ENCODE measurements around the gene C15orf39. TPM values are rescaled to one million over a fixed set of nuclear protein-coding genes. Genes with fewer than 3 reads are reported as not detected.

The C15orf39 gene
- total RNA-seq, 1 experiment from 2014 or later: 22.7 TPM

- Histone ChIP-seq H3K4me3 (no peak overlapping the region), H3K36me3 (peaks cover 78% of the 10 kb centered on the region), H3K9me3 (replicated peaks) (no peaks in the 10 kb centered on the region), H3K4me1 (replicated peaks) (peaks cover 29% of the 10 kb centered on the region), H3K27me3 (replicated peaks) (no peaks in the 10 kb centered on the region), H3K27ac (no peak overlapping the region)
- no peak for DNase-seq (ENCODE audit: low read depth in 1 of 2, low spot score in 2 of 2)
Measured at GRCh38 chr15:75205064-75205395, 3.3 kb downstream of the C15orf39 start.

GRCh38 chr15:75206006-75206405 lies 4.3 kb downstream of the C15orf39 start:
- Histone ChIP-seq H3K27me3 (replicated peaks) (no peaks in the 10 kb centered on the region), H3K36me3 (peaks cover 88% of the 10 kb centered on the region), H3K27ac (no peak overlapping the region), H3K4me1 (replicated peaks) (peaks cover 27% of the 10 kb centered on the region), H3K4me3 (no peak overlapping the region), H3K9me3 (replicated peaks) (no peaks in the 10 kb centered on the region)
- no peak for DNase-seq (ENCODE audit: low read depth in 1 of 2, low spot score in 2 of 2)

GRCh38 chr15:75206803-75207617 lies 5.3 kb downstream of the C15orf39 start:
- Histone ChIP-seq H3K27me3 (replicated peaks) (no peaks in the 10 kb centered on the region), H3K4me1 (replicated peaks) (peaks cover 22% of the 10 kb centered on the region), H3K27ac (no peak overlapping the region), H3K4me3 (no peak overlapping the region), H3K9me3 (replicated peaks) (no peaks in the 10 kb centered on the region), H3K36me3 (peaks cover 95% of the 10 kb centered on the region)
- DNase-seq (ENCODE audit: low read depth in 1 of 2, low spot score in 2 of 2): no peak

GRCh38 chr15:75207618-75208500 lies 6.2 kb downstream of the C15orf39 start:
- H3K27ac ChIP-seq: no peak overlapping the region
- H3K36me3 ChIP-seq: peaks cover 95% of the 10 kb centered on the region
- H3K4me3 ChIP-seq: no peak overlapping the region
- peaks cover 22% of the 10 kb centered on the region for H3K4me1 ChIP-seq (replicated peaks)
- DNase-seq (ENCODE audit: low read depth in 1 of 2, low spot score in 2 of 2): no peak
- H3K9me3 ChIP-seq (replicated peaks): no peaks in the 10 kb centered on the region
- H3K27me3 ChIP-seq (replicated peaks): no peaks in the 10 kb centered on the region

- Histone ChIP-seq H3K4me1 (replicated peaks) (peaks cover 15% of the 10 kb centered on the region), H3K36me3 (peaks cover 95% of the 10 kb centered on the region), H3K27ac (no peak overlapping the region), H3K4me3 (no peak overlapping the region), H3K9me3 (replicated peaks) (no peaks in the 10 kb centered on the region), H3K27me3 (replicated peaks) (no peaks in the 10 kb centered on the region)
- DNase-seq (ENCODE audit: low read depth in 1 of 2, low spot score in 2 of 2): no peak
Measured at GRCh38 chr15:75208501-75209288, 7.0 kb downstream of the C15orf39 start.

- Histone ChIP-seq H3K36me3 (peaks cover 95% of the 10 kb centered on the region), H3K27me3 (replicated peaks) (no peaks in the 10 kb centered on the region), H3K4me3 (no peak overlapping the region), H3K4me1 (replicated peaks) (peaks cover 9% of the 10 kb centered on the region), H3K9me3 (replicated peaks) (no peaks in the 10 kb centered on the region), H3K27ac (no peak overlapping the region)
- DNase-seq (ENCODE audit: low read depth in 1 of 2, low spot score in 2 of 2): no peak
Measured at GRCh38 chr15:75209289-75209676, 7.6 kb downstream of the C15orf39 start.

GRCh38 chr15:75210811-75211230 lies 9.1 kb downstream of the C15orf39 start:
- no peaks in the 10 kb centered on the region for H3K9me3 ChIP-seq (replicated peaks)
- no peaks in the 10 kb centered on the region for H3K27me3 ChIP-seq (replicated peaks)
- no peak for DNase-seq (ENCODE audit: low read depth in 1 of 2, low spot score in 2 of 2)
- no peaks in the 10 kb centered on the region for H3K4me1 ChIP-seq (replicated peaks)
- peaks cover 94% of the 10 kb centered on the region for H3K36me3 ChIP-seq
- H3K4me3 ChIP-seq: no peak overlapping the region
- H3K27ac ChIP-seq: no peak overlapping the region

- no peak overlapping the region for H3K4me3 ChIP-seq
- H3K27me3 ChIP-seq (replicated peaks): no peaks in the 10 kb centered on the region
- no peak for DNase-seq (ENCODE audit: low read depth in 1 of 2, low spot score in 2 of 2)
- H3K4me1 ChIP-seq (replicated peaks): no peaks in the 10 kb centered on the region
- H3K9me3 ChIP-seq (replicated peaks): no peaks in the 10 kb centered on the region
- peaks cover 89% of the 10 kb centered on the region for H3K36me3 ChIP-seq
- H3K27ac ChIP-seq: no peak overlapping the region
Measured at GRCh38 chr15:75211436-75212199, 9.9 kb downstream of the C15orf39 start.

- Histone ChIP-seq H3K27ac (no peak overlapping the region), H3K4me3 (no peak overlapping the region), H3K27me3 (replicated peaks) (no peaks in the 10 kb centered on the region), H3K4me1 (replicated peaks) (no peaks in the 10 kb centered on the region), H3K9me3 (replicated peaks) (no peaks in the 10 kb centered on the region), H3K36me3 (peaks cover 83% of the 10 kb centered on the region)
- no peak for DNase-seq (ENCODE audit: low read depth in 1 of 2, low spot score in 2 of 2)
Measured at GRCh38 chr15:75212200-75212858, 10.6 kb downstream of the C15orf39 start.

- Histone ChIP-seq H3K27me3 (replicated peaks) (no peaks in the 10 kb centered on the region), H3K27ac (no peak overlapping the region), H3K4me1 (replicated peaks) (no peaks in the 10 kb centered on the region)
Measured at GRCh38 chr15:75213212-75213767, 11.6 kb downstream of the C15orf39 start.

GRCh38 chr15:75213768-75214221 lies 12.1 kb downstream of the C15orf39 start:
- H3K4me3 ChIP-seq: no peak overlapping the region
- H3K9me3 ChIP-seq (replicated peaks): no peaks in the 10 kb centered on the region

More at GRCh38 chr15:75213212-75213767, 11.6 kb downstream of the C15orf39 start:
- no peak for DNase-seq (ENCODE audit: low read depth in 1 of 2, low spot score in 2 of 2)
- Histone ChIP-seq H3K4me3 (no peak overlapping the region), H3K36me3 (peaks cover 74% of the 10 kb centered on the region), H3K9me3 (replicated peaks) (no peaks in the 10 kb centered on the region)

GRCh38 chr15:75214293-75215096 lies 12.8 kb downstream of the C15orf39 start:
- Histone ChIP-seq H3K4me1 (replicated peaks) (no peaks in the 10 kb centered on the region), H3K27ac (no peak overlapping the region), H3K27me3 (replicated peaks) (no peaks in the 10 kb centered on the region), H3K36me3 (peaks cover 62% of the 10 kb centered on the region), H3K4me3 (no peak overlapping the region), H3K9me3 (replicated peaks) (no peaks in the 10 kb centered on the region)
- DNase-seq (ENCODE audit: low read depth in 1 of 2, low spot score in 2 of 2): peak in 1 of 2 experiments; percentile 14

More at GRCh38 chr15:75213768-75214221, 12.1 kb downstream of the C15orf39 start:
- no peak overlapping the region for H3K27ac ChIP-seq
- no peak for DNase-seq (ENCODE audit: low read depth in 1 of 2, low spot score in 2 of 2)
- H3K36me3 ChIP-seq: peaks cover 69% of the 10 kb centered on the region
- H3K4me1 ChIP-seq (replicated peaks): no peaks in the 10 kb centered on the region
- H3K27me3 ChIP-seq (replicated peaks): no peaks in the 10 kb centered on the region
